Measurements from ENCODE around the gene MAGI1. TPM values are rescaled to one million over a fixed set of nuclear protein-coding genes. Genes with fewer than 3 reads are reported as not detected.

Gene MAGI1
- total RNA-seq, 1 donor from 2014 or later: 18.7 TPM

- H3K27ac Mint-ChIP-seq (ENCODE audit: unreplicated experiment): peak overlapping the region; percentile 94
- H3K36me3 Mint-ChIP-seq (ENCODE audit: low read depth): no peaks in the 10 kb centered on the region
- no peak for DNase-seq (ENCODE audit: low spot score)
- no peaks in the 10 kb centered on the region for H3K27me3 Mint-ChIP-seq (ENCODE audit: low read depth)
- H3K4me1 Mint-ChIP-seq (ENCODE audit: low read depth): peaks cover 76% of the 10 kb centered on the region
- H3K9me3 Mint-ChIP-seq (ENCODE audit: low read depth): no peaks in the 10 kb centered on the region
- no peak for TF ChIP-seq CTCF (IDR thresholded peaks at IDR 0.05)
- H3K4me3 Mint-ChIP-seq (ENCODE audit: unreplicated experiment): no peak overlapping the region
These were observed 85.9 kb downstream of the MAGI1 start for GRCh38 chr3:65952842-65953241.

DNA sequence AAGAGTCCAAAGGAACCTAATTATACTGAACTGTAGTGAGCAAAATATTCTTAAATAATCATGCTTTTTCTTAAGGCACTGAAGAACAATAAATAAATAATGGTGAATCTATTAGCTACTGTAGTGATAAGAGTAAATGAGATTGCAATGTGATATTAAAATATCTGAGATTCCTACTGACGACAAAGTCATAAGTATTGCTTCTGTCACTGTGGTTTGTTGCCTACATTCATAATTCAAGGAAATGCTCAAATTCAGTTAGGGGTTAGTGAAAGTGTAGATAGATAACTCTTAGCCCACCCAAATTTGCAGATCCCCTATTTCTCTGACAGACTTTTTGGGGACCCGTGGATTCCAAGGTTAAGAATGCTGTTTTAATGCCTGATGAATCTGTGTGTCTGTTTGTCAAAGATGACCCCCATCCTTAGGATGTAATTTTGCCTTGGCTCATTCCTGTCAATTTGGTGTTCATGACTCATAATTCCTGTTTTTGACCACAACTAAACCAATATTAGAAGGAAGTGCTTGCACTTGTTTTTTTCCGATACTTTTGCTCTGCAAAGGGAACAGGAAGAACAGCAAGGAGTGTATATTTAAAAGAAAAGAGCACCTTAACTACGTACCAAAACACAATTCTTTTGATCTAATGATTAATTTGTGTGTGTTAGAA is 86.7 kb downstream of the MAGI1 start:
- no peaks in the 10 kb centered on the region for H3K9me3 Mint-ChIP-seq (ENCODE audit: low read depth)
- no peak for DNase-seq (ENCODE audit: low spot score)

GRCh38 chr3:65950340-65951326 is 88.1 kb downstream of the MAGI1 start:
- Mint-ChIP-seq H3K27ac (ENCODE audit: unreplicated experiment) (peak overlapping the region; percentile 49), H3K27me3 (ENCODE audit: low read depth) (no peaks in the 10 kb centered on the region), H3K4me1 (ENCODE audit: low read depth) (peaks cover 71% of the 10 kb centered on the region), H3K4me3 (ENCODE audit: unreplicated experiment) (no peak overlapping the region), H3K9me3 (ENCODE audit: low read depth) (no peaks in the 10 kb centered on the region), H3K36me3 (ENCODE audit: low read depth) (no peaks in the 10 kb centered on the region)
- peak; percentile 33 for TF ChIP-seq CTCF (IDR thresholded peaks at IDR 0.05)
- DNase-seq (ENCODE audit: low spot score): no peak

More for the DNA sequence above, 86.7 kb downstream of the MAGI1 start:
- H3K36me3 Mint-ChIP-seq (ENCODE audit: low read depth): no peaks in the 10 kb centered on the region
- H3K4me3 Mint-ChIP-seq (ENCODE audit: unreplicated experiment): no peak overlapping the region
- no peak for TF ChIP-seq CTCF (IDR thresholded peaks at IDR 0.05)
- H3K27me3 Mint-ChIP-seq (ENCODE audit: low read depth): no peaks in the 10 kb centered on the region
- H3K27ac Mint-ChIP-seq (ENCODE audit: unreplicated experiment): peak overlapping the region; percentile 94
- H3K4me1 Mint-ChIP-seq (ENCODE audit: low read depth): peaks cover 73% of the 10 kb centered on the region

GRCh38 chr3:65948841-65949573 is 89.7 kb downstream of the MAGI1 start:
- DNase-seq (ENCODE audit: low spot score): no peak
- TF ChIP-seq CTCF (IDR thresholded peaks at IDR 0.05): no peak
- Mint-ChIP-seq H3K27me3 (ENCODE audit: low read depth) (no peaks in the 10 kb centered on the region), H3K9me3 (ENCODE audit: low read depth) (no peaks in the 10 kb centered on the region), H3K27ac (ENCODE audit: unreplicated experiment) (peak overlapping the region; percentile 22), H3K36me3 (ENCODE audit: low read depth) (no peaks in the 10 kb centered on the region), H3K4me1 (ENCODE audit: low read depth) (peaks cover 59% of the 10 kb centered on the region), H3K4me3 (ENCODE audit: unreplicated experiment) (no peak overlapping the region)

DNA sequence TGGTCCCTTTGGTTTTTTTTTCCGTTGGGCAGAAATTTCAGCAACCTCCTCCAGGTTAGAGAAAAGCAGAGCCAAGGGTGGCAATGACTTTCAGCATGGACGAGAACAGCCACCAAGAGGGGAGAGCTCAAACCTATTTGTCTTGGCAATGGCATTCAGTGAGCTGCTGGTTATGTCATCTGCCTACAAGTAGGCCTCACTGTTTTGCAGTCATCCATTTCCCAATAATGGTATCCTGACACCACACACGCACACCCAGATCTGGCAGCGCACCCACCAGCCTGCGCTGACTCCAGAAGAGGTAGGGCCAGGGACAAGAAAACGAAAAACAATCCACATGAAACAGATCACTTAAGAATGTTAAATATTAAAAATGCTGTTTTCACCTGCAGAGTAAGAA is 92.3 kb downstream of the MAGI1 start:
- DNase-seq (ENCODE audit: low spot score): no peak
- no peak for TF ChIP-seq CTCF (IDR thresholded peaks at IDR 0.05)
- H3K27ac Mint-ChIP-seq (ENCODE audit: unreplicated experiment): no peak overlapping the region
- H3K4me1 Mint-ChIP-seq (ENCODE audit: low read depth): peaks cover 36% of the 10 kb centered on the region
- H3K9me3 Mint-ChIP-seq (ENCODE audit: low read depth): no peaks in the 10 kb centered on the region
- no peaks in the 10 kb centered on the region for H3K27me3 Mint-ChIP-seq (ENCODE audit: low read depth)
- no peak overlapping the region for H3K4me3 Mint-ChIP-seq (ENCODE audit: unreplicated experiment)
- no peaks in the 10 kb centered on the region for H3K36me3 Mint-ChIP-seq (ENCODE audit: low read depth)
